IMR-90 (cell line): Measurements from ENCODE around the gene PRKAG2. TPM values are rescaled to one million over a fixed set of nuclear protein-coding genes. Genes with fewer than 3 reads are reported as not detected.
A peak's percentile ranks its signal among the peaks of the same experiment; 100 is the strongest.

ENCODE experiments used
- MXI1 ChIP-seq: IDR thresholded peaks from 2 replicates; pipeline ENCODE4 v1.6.1; 2012; ENCODE audit warnings: low read depth, mild to moderate bottlenecking, low read length, moderate library complexity, borderline replicate concordance
- POLR2A ChIP-seq: IDR thresholded peaks from 2 replicates; pipeline ENCODE4 v1.6.1; 2012; ENCODE audit warnings: mild to moderate bottlenecking, low read depth, low read length
- RAD21 ChIP-seq: IDR thresholded peaks from 2 replicates; pipeline ENCODE4 v1.6.1; 2012; ENCODE audit warnings: low read length, improper control_type of control experiment
- RCOR1 ChIP-seq: IDR thresholded peaks from 2 replicates; pipeline ENCODE4 v1.6.1; 2012; ENCODE audit warnings: mild to moderate bottlenecking, low read length, improper control_type of control experiment; ENCODE audit not compliant: insufficient replicate concordance
- polyA plus RNA-seq, 3 experiments: library from polyadenylated mRNA; depleted of rRNA; stranded (reverse); fragments of >200 nt; gene quantifications; 2 replicates each; pipeline ENCODE4 v1.2.3, GENCODE V29; 2012; ENCODE audit warnings: low replicate concordance in 1 of 3
- total RNA-seq: library from RNA; depleted of rRNA; stranded (reverse); fragments of >200 nt; gene quantifications from 2 replicates; pipeline ENCODE4 v1.2.3, GENCODE V29; 2012

The PRKAG2 gene
- total and polyA plus RNA-seq, 2 of the 4 experiments (the other 2 are of a cell fraction) = 15.4 to 21.6 TPM

GRCh38 chr7:151518105-151518946 lies 358.6 kb downstream of the PRKAG2 start (continued):
- TF ChIP-seq POLR2A (peak; percentile 63; the same call in 1 of the 2 replicates), RAD21 (peak; percentile 42), RCOR1 (no peak), MXI1 (0 out of 2 replicates have a peak, but pooled peaks have one; percentile 45)
